Amniotic stem cell (primary cell): ENCODE measurements around the gene ADPRS.
A peak's percentile ranks its signal among the peaks of the same experiment; 100 is the strongest.

ENCODE experiments used
- DNase-seq: peaks from one replicate; lab custom pipeline; 2025; lab: John Stamatoyannopoulos, UW

ADPRS gene

GRCh38 chr1:36087233-36088123 is 1.2 kb upstream of the ADPRS start:
- no peak for DNase-seq

GRCh38 chr1:36088265-36088576 is 471 bp upstream of the ADPRS start:
- DNase-seq: no peak

- no peak for DNase-seq
These were observed 865 bp downstream of the ADPRS start for GRCh38 chr1:36089393-36090121.

GRCh38 chr1:36091141-36091540 is 2.4 kb downstream of the ADPRS start:
- no peak for DNase-seq

GRCh38 chr1:36091698-36092097 is 3.0 kb downstream of the ADPRS start:
- DNase-seq: no peak

GRCh38 chr1:36092166-36092797 is 3.6 kb downstream of the ADPRS start:
- no peak for DNase-seq

GRCh38 chr1:36092798-36093185 is 4.1 kb downstream of the ADPRS start:
- no peak for DNase-seq

- DNase-seq: no peak
These were observed 4.5 kb downstream of the ADPRS start for GRCh38 chr1:36093226-36093625.

- no peak for DNase-seq
These were observed 5.2 kb downstream of the ADPRS start for GRCh38 chr1:36093929-36094328.

GRCh38 chr1:36094621-36095061 is 5.9 kb downstream of the ADPRS start:
- no peak for DNase-seq

GRCh38 chr1:36095760-36096405 is 7.2 kb downstream of the ADPRS start:
- DNase-seq: no peak

GRCh38 chr1:36096500-36097432 is 8.1 kb downstream of the ADPRS start:
- DNase-seq: no peak

- DNase-seq: no peak
These were observed 9.2 kb downstream of the ADPRS start for GRCh38 chr1:36097693-36098585.

- no peak for DNase-seq
These were observed 10.1 kb downstream of the ADPRS start for GRCh38 chr1:36098650-36099365.

- peak; percentile 46 for DNase-seq
These were observed 11.1 kb downstream of the ADPRS start for GRCh38 chr1:36099681-36100341.

- DNase-seq: no peak
These were observed 11.7 kb downstream of the ADPRS start for GRCh38 chr1:36100376-36100775.

GRCh38 chr1:36101546-36101945 is 12.9 kb downstream of the ADPRS start:
- DNase-seq: no peak

GRCh38 chr1:36106269-36106668 is 17.6 kb downstream of the ADPRS start:
- DNase-seq: no peak

GRCh38 chr1:36107394-36107793 is 18.7 kb downstream of the ADPRS start:
- DNase-seq: no peak
